ENCODE measurements around the gene DGKZ. TPM values are rescaled to one million over a fixed set of nuclear protein-coding genes. Genes with fewer than 3 reads are reported as not detected.
"Not testable (repeated sequence)": the region's sequence is repeated elsewhere in the genome, so short reads cannot be mapped to it uniquely, and the experiment has no call there.

The DGKZ gene
- total RNA-seq, 2 experiments from 2014 or later: 82.9 to 89.2 TPM

DNA sequence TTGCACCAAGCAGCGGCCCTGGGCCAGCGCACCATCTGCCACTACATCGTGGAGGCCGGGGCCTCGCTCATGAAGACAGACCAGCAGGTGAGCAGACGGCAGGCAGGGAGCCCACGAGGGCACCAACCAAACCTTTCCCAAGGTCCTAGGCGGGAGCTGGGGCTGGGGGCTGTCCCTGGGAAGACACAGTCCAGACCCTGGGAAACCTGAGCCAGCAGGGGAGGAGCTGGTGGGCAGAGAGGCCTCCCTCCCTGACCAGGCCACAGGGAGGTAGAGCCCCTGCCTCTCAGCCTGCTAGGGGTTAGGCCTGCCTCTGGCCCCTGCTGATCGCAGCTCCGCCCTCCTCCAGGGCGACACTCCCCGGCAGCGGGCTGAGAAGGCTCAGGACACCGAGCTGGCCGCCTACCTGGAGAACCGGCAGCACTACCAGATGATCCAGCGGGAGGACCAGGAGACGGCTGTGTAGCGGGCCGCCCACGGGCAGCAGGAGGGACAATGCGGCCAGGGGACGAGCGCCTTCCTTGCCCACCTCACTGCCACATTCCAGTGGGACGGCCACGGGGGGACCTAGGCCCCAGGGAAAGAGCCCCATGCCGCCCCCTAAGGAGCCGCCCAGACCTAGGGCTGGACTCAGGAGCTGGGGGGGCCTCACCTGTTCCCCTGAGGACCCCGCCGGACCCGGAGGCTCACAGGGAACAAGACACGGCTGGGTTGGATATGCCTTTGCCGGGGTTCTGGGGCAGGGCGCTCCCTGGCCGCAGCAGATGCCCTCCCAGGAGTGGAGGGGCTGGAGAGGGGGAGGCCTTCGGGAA, 32.4 kb downstream of the DGKZ start:
- Mint-ChIP-seq H3K36me3 (ENCODE audit: low read depth) (peaks cover 24% of the 10 kb centered on the region), H3K4me1 (ENCODE audit: low read depth) (peaks cover 11% of the 10 kb centered on the region), H3K27ac (peak overlapping the region; percentile 46)
- H3K27me3 Mint-ChIP-seq (ENCODE audit: low read depth); H3K4me3 Mint-ChIP-seq; H3K9me3 Mint-ChIP-seq; DNase-seq: not testable (repeated sequence)
- CTCF ChIA-PET: interaction anchor here (1.0 to 2.0 kb wide), 2 partner anchors 9 to 28 kb away, joined by 6 to 10 read pairs; no protein-coding TSS in a partner anchor
- intact Hi-C loops (cut with micrococcal nuclease): loop anchor here (1.0 kb wide), 4 partner anchors 13 to 467 kb away; partner anchors contain the start of genes CKAP5 and DGKZ

DNA sequence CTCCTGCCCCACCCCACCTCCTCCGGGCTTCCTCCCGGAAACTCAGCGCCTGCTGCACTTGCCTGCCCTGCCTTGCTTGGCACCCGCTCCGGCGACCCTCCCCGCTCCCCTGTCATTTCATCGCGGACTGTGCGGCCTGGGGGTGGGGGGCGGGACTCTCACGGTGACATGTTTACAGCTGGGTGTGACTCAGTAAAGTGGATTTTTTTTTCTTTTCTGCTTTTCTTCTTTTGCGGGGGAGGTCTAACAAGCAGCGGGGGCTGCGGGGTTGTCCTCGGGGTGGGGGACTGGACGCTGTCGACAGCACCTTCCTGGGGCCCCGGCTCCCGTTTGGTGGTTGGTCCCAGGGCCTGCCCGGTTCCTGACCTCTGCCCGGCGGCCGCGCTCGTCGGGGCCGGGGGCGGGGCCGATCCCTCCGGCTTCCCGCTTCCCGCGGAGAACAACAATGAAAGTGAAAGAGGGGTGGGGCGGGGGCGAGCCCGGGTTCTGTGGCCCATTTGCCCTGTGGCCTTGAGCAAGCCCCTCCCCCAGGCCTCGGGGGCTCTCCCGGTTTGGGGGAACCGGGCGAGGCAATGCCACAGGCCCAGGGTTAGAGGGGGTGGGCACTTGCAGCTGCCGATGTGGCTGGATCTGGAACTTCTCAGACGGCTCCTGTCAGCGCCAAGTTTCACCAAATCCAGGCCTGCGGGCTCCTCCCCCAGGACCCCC, 33.2 kb downstream of the DGKZ start:
- intact Hi-C loops (cut with micrococcal nuclease): loop anchor here (1.0 kb wide), 4 partner anchors 12 to 466 kb away; partner anchors contain the start of genes CKAP5 and DGKZ
- peaks cover 19% of the 10 kb centered on the region for H3K36me3 Mint-ChIP-seq (ENCODE audit: low read depth)
- H3K4me1 Mint-ChIP-seq (ENCODE audit: low read depth): peaks cover 11% of the 10 kb centered on the region
- CTCF ChIA-PET: interaction anchor here (1.0 kb wide), 1 partner anchor 28 kb away, joined by 6 read pairs; no protein-coding TSS in a partner anchor
- peaks cover 7% of the 10 kb centered on the region for H3K27me3 Mint-ChIP-seq (ENCODE audit: low read depth)
- H3K27ac Mint-ChIP-seq: peak overlapping the region; percentile 15
- H3K4me3 Mint-ChIP-seq: peak overlapping the region; percentile 67
- DNase-seq: peak; percentile 90
- no peaks in the 10 kb centered on the region for H3K9me3 Mint-ChIP-seq

DNA sequence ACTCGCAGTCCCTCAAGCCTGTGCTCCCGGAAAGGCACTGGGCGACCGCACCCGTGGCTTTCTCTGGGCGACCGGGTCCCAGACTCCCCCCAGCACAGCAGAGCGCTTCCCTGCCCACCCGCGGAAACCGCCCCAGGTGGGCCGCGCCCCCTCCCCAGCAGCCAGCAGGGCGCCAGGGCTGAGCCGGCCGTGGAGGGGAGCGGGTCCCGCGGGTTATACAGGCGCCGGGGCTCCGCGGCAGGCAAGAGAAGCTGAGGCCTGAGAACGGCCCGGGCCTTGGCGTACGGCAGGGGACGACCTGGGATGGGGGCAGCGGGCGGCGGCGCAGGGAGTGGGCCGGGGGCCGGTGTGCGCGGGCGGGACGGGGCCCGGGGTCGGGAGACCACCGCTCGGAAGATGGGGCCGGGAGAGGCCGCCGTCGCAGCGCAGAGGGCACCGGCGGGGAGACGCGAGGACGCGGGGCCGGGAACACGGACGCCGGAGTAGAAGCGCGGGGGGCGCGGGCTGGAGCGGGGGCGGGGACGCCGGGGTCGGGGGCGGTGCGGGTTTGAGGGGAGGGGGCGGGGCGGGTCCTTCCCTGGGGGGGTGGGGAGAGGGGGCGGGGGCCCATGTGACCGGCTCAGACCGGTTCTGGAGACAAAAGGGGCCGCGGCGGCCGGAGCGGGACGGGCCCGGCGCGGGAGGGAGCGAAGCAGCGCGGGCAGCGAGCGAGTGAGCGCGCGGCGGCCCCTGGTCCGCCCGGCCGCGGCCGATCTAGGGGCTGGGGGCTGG, 34.0 kb downstream of the DGKZ start, which contains the start of gene MDK:
MDK (plus strand) TSS at position 622 of the 771 bp plus-strand sequence. CDS start 389 bp downstream, outside the sequence.
- no peak for DNase-seq
- peaks cover 19% of the 10 kb centered on the region for H3K36me3 Mint-ChIP-seq (ENCODE audit: low read depth)
- H3K4me1 Mint-ChIP-seq (ENCODE audit: low read depth): peaks cover 11% of the 10 kb centered on the region
- peaks cover 11% of the 10 kb centered on the region for H3K27me3 Mint-ChIP-seq (ENCODE audit: low read depth)
- CTCF ChIA-PET: no interaction called here
- H3K27ac Mint-ChIP-seq: no peak within 1 kb of the TSS
- intact Hi-C loops (cut with micrococcal nuclease): no loop called here
- no peaks in the 10 kb centered on the region for H3K9me3 Mint-ChIP-seq
- peak within 1 kb of the TSS; percentile 67 for H3K4me3 Mint-ChIP-seq

DNA sequence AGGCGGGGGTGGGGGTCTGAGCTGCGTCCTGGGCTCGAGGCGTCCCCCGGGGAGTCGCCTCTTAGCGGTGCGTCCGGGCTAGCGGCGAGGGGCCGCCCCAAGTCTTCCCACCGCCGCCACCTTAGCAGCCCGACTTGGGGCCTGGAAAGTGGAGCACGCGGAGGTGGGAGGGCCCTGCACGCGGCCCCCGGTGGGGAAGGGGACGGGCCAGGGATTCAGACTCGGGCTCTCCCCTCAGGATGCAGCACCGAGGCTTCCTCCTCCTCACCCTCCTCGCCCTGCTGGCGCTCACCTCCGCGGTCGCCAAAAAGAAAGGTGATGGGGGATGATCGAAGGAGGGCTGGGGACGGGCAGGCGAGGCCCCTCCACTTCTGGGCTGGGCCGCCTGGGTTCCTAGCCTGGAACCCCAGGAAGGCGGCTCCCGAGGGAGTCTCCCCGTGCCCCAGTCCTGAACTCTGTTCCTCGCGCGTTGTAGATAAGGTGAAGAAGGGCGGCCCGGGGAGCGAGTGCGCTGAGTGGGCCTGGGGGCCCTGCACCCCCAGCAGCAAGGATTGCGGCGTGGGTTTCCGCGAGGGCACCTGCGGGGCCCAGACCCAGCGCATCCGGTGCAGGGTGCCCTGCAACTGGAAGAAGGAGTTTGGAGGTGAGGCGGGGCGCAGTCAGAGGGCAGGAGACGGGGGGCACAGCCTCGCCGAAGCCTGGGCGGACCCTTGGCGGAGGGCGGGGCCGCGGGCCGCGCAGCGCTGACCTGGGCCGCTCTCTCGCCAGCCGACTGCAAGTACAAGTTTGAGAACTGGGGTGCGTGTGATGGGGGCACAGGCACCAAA, 34.8 kb downstream of the DGKZ start:
- intact Hi-C loops (cut with micrococcal nuclease): no loop called here
- peaks cover 18% of the 10 kb centered on the region for H3K27me3 Mint-ChIP-seq (ENCODE audit: low read depth)
- H3K4me1 Mint-ChIP-seq (ENCODE audit: low read depth): peaks cover 11% of the 10 kb centered on the region
- CTCF ChIA-PET: no interaction called here
- H3K36me3 Mint-ChIP-seq (ENCODE audit: low read depth): peaks cover 12% of the 10 kb centered on the region
- H3K9me3 Mint-ChIP-seq: no peaks in the 10 kb centered on the region
- peak overlapping the region; percentile 65 for H3K4me3 Mint-ChIP-seq
- DNase-seq: peak; percentile 55
- no peak overlapping the region for H3K27ac Mint-ChIP-seq

DNA sequence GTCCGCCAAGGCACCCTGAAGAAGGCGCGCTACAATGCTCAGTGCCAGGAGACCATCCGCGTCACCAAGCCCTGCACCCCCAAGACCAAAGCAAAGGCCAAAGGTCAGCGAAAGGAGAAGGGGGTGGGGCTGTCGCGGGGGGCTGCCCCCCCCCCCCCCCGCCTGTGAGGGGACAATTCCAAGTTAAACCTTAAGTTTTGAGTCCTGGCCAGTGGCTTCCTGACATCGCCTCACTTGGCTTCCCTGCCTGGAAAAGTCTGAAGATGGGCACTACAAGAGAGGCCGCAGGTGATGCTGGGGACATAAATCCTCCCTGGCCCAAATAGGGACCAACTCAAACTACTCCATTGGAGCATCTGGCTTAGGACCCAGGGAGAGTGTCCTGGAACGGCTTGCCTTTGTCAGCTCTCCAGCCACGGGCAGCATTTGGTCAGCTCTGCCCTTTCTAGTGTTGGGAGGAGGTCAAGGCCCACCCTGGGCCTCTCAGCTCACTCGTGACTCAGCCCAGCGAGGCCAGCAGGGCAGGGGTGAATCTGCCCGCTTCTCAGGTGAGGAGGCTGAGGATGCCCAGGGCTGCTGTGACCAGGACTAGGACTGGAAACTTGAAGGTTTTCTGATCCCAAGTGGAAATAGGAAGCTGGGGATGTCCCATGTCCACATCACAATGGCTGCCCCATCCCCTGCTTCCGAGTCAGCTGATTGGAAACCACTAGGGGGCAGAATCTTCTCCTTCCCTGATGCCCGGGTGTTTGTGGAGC, 35.6 kb downstream of the DGKZ start:
- Mint-ChIP-seq H3K36me3 (ENCODE audit: low read depth) (peaks cover 4% of the 10 kb centered on the region), H3K9me3 (no peaks in the 10 kb centered on the region), H3K27ac (no peak overlapping the region), H3K4me3 (peak overlapping the region; percentile 12), H3K27me3 (ENCODE audit: low read depth) (peaks cover 22% of the 10 kb centered on the region), H3K4me1 (ENCODE audit: low read depth) (peaks cover 11% of the 10 kb centered on the region)
- CTCF ChIA-PET: interaction anchor here (0.6 to 1.6 kb wide), 3 partner anchors 18 to 543 kb away, joined by 4 to 8 read pairs (median 5); no protein-coding TSS in a partner anchor
- intact Hi-C loops (cut with micrococcal nuclease): no loop called here
- DNase-seq: no peak

DNA sequence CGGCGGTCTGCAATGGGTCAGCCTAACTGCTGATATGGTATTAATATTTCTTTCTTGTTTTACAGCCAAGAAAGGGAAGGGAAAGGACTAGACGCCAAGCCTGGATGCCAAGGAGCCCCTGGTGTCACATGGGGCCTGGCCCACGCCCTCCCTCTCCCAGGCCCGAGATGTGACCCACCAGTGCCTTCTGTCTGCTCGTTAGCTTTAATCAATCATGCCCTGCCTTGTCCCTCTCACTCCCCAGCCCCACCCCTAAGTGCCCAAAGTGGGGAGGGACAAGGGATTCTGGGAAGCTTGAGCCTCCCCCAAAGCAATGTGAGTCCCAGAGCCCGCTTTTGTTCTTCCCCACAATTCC, 36.1 kb downstream of the DGKZ start:
- Mint-ChIP-seq H3K4me1 (ENCODE audit: low read depth) (peaks cover 15% of the 10 kb centered on the region), H3K36me3 (ENCODE audit: low read depth) (peaks cover 3% of the 10 kb centered on the region), H3K4me3 (no peak overlapping the region), H3K9me3 (no peaks in the 10 kb centered on the region), H3K27me3 (ENCODE audit: low read depth) (peaks cover 28% of the 10 kb centered on the region), H3K27ac (no peak overlapping the region)
- CTCF ChIA-PET: interaction anchor here (0.6 to 1.6 kb wide), 3 partner anchors 19 to 542 kb away, joined by 4 to 8 read pairs (median 5); no protein-coding TSS in a partner anchor
- DNase-seq: no peak
- intact Hi-C loops (cut with micrococcal nuclease): no loop called here

DNA sequence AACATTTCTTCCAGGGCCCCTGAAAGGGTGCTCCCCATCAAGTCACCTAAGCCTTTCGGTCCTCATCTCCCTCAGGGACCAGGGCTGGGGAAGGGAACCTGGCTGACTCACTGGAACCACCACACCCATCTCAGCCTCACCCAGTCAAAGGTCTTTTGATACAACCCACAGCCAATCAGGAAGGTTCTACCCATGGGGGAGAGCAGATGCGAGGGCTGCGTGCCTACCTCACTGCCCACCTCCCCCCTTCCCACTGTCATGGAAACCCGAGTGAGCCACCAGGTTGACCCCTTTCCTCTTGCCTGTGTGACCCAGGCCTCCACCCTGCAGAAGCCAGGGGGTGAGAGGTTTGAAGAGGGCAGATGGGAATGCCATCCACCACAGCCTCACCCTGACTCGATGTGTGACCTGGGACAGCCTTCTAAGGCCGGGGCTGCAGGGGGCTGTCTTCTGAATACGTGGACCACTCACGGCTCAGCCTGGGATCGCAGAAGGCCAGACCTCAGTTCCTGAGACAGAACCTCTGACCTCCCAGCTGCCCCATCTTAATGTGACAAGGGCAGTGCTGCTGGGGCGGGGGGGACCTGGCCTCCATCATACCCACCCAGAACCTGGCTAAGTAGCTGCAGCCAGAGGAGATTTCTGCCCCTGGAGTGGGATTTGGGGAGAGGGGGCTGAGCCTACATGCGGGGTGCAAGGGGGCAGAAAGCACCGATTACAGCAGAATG, 36.9 kb downstream of the DGKZ start:
- peaks cover 2% of the 10 kb centered on the region for H3K36me3 Mint-ChIP-seq (ENCODE audit: low read depth)
- H3K9me3 Mint-ChIP-seq: no peaks in the 10 kb centered on the region
- peaks cover 13% of the 10 kb centered on the region for H3K4me1 Mint-ChIP-seq (ENCODE audit: low read depth)
- CTCF ChIA-PET: interaction anchor here (1.6 kb wide), 2 partner anchors 19 to 32 kb away, joined by 5 to 8 read pairs; no protein-coding TSS in a partner anchor
- H3K27ac Mint-ChIP-seq: no peak overlapping the region
- intact Hi-C loops (cut with micrococcal nuclease): no loop called here
- DNase-seq: no peak
- peaks cover 34% of the 10 kb centered on the region for H3K27me3 Mint-ChIP-seq (ENCODE audit: low read depth)
- H3K4me3 Mint-ChIP-seq: no peak overlapping the region

DNA sequence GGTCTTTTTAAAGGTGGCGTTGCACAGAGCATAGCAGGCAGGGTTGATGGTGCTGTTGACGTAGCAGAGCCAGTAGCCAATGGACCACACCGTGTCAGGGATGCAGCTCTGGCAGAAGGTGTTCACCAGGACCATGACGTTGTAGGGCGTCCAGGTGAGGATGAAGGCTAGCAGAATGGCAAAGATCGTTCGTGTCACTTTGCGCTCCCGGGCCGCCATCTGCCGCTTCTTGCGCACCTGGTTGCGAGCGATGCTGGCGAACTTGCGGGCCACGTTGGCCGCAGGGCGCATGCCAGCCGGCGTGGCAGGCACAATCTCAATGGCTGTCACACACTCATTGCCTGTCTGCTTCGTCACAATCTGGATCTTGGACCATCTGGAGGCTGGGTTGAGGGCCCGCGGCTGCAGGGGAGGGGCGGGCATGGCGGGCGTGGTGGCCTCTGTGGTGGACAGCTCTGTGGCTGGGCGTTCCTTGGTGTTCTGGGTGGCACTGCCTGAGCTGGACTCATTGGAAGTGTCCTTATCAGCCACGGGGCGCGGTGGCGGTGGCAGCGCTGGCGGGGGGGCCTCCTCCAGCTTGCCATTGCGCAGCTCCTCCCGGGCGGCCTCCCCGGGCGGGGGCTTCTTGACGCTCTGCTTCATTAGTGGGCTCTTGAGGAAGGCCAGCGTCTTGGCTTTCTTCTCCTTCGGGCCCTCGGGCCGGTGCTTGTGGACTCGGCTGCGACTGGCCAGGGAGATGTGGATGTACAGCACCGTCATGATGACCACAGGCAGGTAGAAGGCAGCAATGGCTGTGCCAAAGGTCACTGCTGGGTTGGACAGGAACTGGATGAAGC, 38.1 kb downstream of the DGKZ start:
- intact Hi-C loops (cut with micrococcal nuclease): loop anchor here (5.0 kb wide), 1 partner anchor 287 kb away; no protein-coding TSS in a partner anchor
- H3K27me3 Mint-ChIP-seq (ENCODE audit: low read depth): peaks cover 46% of the 10 kb centered on the region
- H3K9me3 Mint-ChIP-seq: no peaks in the 10 kb centered on the region
- CTCF ChIA-PET: interaction anchor here (0.7 kb wide), 1 partner anchor 32 kb away, joined by 3 read pairs; no protein-coding TSS in a partner anchor
- no peak overlapping the region for H3K4me3 Mint-ChIP-seq
- H3K36me3 Mint-ChIP-seq (ENCODE audit: low read depth): no peaks in the 10 kb centered on the region
- no peak for DNase-seq
- no peak overlapping the region for H3K27ac Mint-ChIP-seq
- H3K4me1 Mint-ChIP-seq (ENCODE audit: low read depth): peaks cover 19% of the 10 kb centered on the region

DNA sequence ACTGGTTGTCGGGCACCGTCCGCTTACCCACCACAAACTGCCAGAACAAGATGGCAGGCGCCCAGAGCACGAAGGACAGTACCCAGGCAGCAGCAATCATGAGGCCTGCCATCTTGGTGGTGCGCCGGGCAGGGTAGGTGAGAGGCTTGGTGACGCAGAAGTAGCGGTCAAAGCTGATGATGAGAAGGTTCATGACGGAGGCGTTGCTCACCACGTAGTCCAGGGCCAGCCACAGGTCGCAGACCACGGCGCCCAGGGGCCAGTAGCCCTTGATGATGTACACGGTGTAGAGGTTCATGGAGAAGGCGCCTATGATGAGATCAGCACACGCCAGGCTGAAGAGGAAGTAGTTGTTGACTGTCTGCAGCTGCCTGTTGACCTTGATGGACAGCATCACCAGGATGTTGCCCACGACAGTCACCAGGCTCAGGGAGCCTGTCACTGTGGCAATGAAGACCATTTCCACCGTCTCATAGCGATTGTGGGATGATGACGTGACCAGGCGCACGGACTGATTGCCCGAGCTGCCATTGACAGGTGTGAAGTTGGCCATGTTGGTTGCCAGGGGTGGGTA, 38.8 kb downstream of the DGKZ start:
- H3K4me1 Mint-ChIP-seq (ENCODE audit: low read depth): peaks cover 23% of the 10 kb centered on the region
- no peak for DNase-seq
- no peak overlapping the region for H3K27ac Mint-ChIP-seq
- intact Hi-C loops (cut with micrococcal nuclease): loop anchor here (5.0 kb wide), 1 partner anchor 286 kb away; no protein-coding TSS in a partner anchor
- no peak overlapping the region for H3K4me3 Mint-ChIP-seq
- CTCF ChIA-PET: interaction anchor here (0.7 kb wide), 1 partner anchor 33 kb away, joined by 3 read pairs; no protein-coding TSS in a partner anchor
- peaks cover 53% of the 10 kb centered on the region for H3K27me3 Mint-ChIP-seq (ENCODE audit: low read depth)
- no peaks in the 10 kb centered on the region for H3K9me3 Mint-ChIP-seq
- H3K36me3 Mint-ChIP-seq (ENCODE audit: low read depth): no peaks in the 10 kb centered on the region

Measured in activated naive CD4-positive, alpha-beta T cell treated with anti-CD3 and anti-CD28 coated beads for 36 hours (primary cell).